Inferior parietal cortex (tissue), 1 donor: ENCODE results near the gene RASSF10.

Experiments used
- DNase-seq: peaks from one replicate; pipeline ENCODE4 v3.0.0-alpha.2; 2016; ENCODE audit errors: extremely low spot score

The RASSF10 gene

GRCh38 chr11:12994476-12994875 is 14.6 kb upstream of the RASSF10 start:
- no peak for DNase-seq

- DNase-seq, result no peak
These were observed 13.9 kb upstream of the RASSF10 start for GRCh38 chr11:12995188-12995587.

GRCh38 chr11:12995823-12996222 is 13.3 kb upstream of the RASSF10 start:
- no peak for DNase-seq

GRCh38 chr11:12997168-12997567 is 11.9 kb upstream of the RASSF10 start:
- no peak for DNase-seq

- no peak for DNase-seq
These were observed 10.8 kb upstream of the RASSF10 start for GRCh38 chr11:12998336-12998735.

GRCh38 chr11:12999597-12999996 is 9.5 kb upstream of the RASSF10 start:
- no peak for DNase-seq

GRCh38 chr11:13000116-13000515 is 9.0 kb upstream of the RASSF10 start:
- DNase-seq, result no peak

- no peak for DNase-seq
These were observed 8.4 kb upstream of the RASSF10 start for GRCh38 chr11:13000721-13001120.

- DNase-seq, result no peak
These were observed 5.2 kb upstream of the RASSF10 start for GRCh38 chr11:13003736-13004493.

- no peak for DNase-seq
These were observed 1.7 kb upstream of the RASSF10 start for GRCh38 chr11:13007182-13008060.

GRCh38 chr11:13008061-13008435 is 1.1 kb upstream of the RASSF10 start:
- DNase-seq, result no peak

- no peak for DNase-seq
These were observed 382 bp downstream of the RASSF10 start for GRCh38 chr11:13009476-13009920.

GRCh38 chr11:13009921-13010748 is 1.0 kb downstream of the RASSF10 start:
- DNase-seq, result no peak

GRCh38 chr11:13010749-13011465 is 1.8 kb downstream of the RASSF10 start:
- DNase-seq, result no peak

GRCh38 chr11:13011466-13012055 is 2.4 kb downstream of the RASSF10 start:
- DNase-seq, result no peak

GRCh38 chr11:13012056-13012661 is 3.0 kb downstream of the RASSF10 start:
- no peak for DNase-seq

GRCh38 chr11:13013054-13013488 is 4.0 kb downstream of the RASSF10 start:
- DNase-seq, result no peak

- DNase-seq, result no peak
These were observed 6.6 kb downstream of the RASSF10 start for GRCh38 chr11:13015753-13016152.

GRCh38 chr11:13016415-13016814 is 7.3 kb downstream of the RASSF10 start:
- DNase-seq, result no peak

GRCh38 chr11:13019313-13019712 is 10.2 kb downstream of the RASSF10 start:
- no peak for DNase-seq
